T-helper 17 cell (primary cell): ENCODE measurements around the gene ALPP. TPM values are rescaled to one million over a fixed set of nuclear protein-coding genes. Genes with fewer than 3 reads are reported as not detected.
"Not testable (repeated sequence)": the region's sequence is repeated elsewhere in the genome, so short reads cannot be mapped to it uniquely, and the experiment has no call there.

Experiments used
- ATAC-seq: fragments of 150-1000 bp; cut with Tn5 transposase; 2 replicates; pipeline ENCODE4 v1.10.0; 2021; ENCODE audit warnings: mild to moderate bottlenecking, moderate library complexity
- DNase-seq, 3 donors: peaks; one replicate each; pipeline versions ENCODE4 v3.0.0 to v3.0.0-alpha.2; 2020 to 2021
- H3K9me3 ChIP-seq: one replicate; pipeline ENCODE4 v1.7.0; 2013; ENCODE audit warnings: low read length, mild to moderate bottlenecking; ENCODE audit not compliant: control insufficient read depth, poor library complexity, severe bottlenecking
- H3K27ac Mint-ChIP-seq: one replicate; pipeline ENCODE4 v1.8.0; 2022; ENCODE audit warnings: mild to moderate bottlenecking, moderate library complexity, mixed read lengths
- H3K27me3 Mint-ChIP-seq: one replicate; pipeline ENCODE4 v1.8.0; 2022; ENCODE audit warnings: mixed read lengths
- H3K36me3 Mint-ChIP-seq: one replicate; pipeline ENCODE4 v1.8.0; 2022; ENCODE audit warnings: low read depth, mixed read lengths
- H3K4me1 Mint-ChIP-seq: one replicate; pipeline ENCODE4 v1.8.0; 2022; ENCODE audit warnings: mild to moderate bottlenecking, mixed read lengths
- H3K4me3 Mint-ChIP-seq: one replicate; pipeline ENCODE4 v1.8.0; 2022; ENCODE audit warnings: mild to moderate bottlenecking, moderate library complexity, mixed read lengths
- total RNA-seq, 4 donors: library from RNA in 2 of 4; stranded (reverse) in 2 of 4; gene quantifications; one replicate each; pipeline ENCODE4 v1.2.3 and lab custom pipeline; 2022 to 2026

ALPP gene
- total RNA-seq, 2 donors from 2014 or later = 0.29 to 0.45 TPM

GRCh38 chr2:232385660-232386489 is 7.3 kb downstream of the ALPP start:
- no peaks in the 10 kb centered on the region for H3K9me3 ChIP-seq
- H3K36me3 Mint-ChIP-seq = peaks cover 5% of the 10 kb centered on the region
- H3K4me1 Mint-ChIP-seq = no peaks in the 10 kb centered on the region
- ATAC-seq (no peak), DNase-seq (no peak)
- peaks cover 66% of the 10 kb centered on the region for H3K27me3 Mint-ChIP-seq
- peak overlapping the region; percentile 39 for H3K4me3 Mint-ChIP-seq
- H3K27ac Mint-ChIP-seq = no peak overlapping the region

- Mint-ChIP-seq H3K36me3 (peaks cover 5% of the 10 kb centered on the region), H3K27ac (no peak overlapping the region), H3K4me1 (no peaks in the 10 kb centered on the region), H3K27me3 (peaks cover 69% of the 10 kb centered on the region), H3K4me3 (no peak overlapping the region)
- H3K9me3 ChIP-seq = no peaks in the 10 kb centered on the region
- DNase-seq (no peak), ATAC-seq (no peak)
These were observed 7.9 kb downstream of the ALPP start for GRCh38 chr2:232386490-232386739.

- Mint-ChIP-seq H3K27ac (no peak overlapping the region), H3K36me3 (peaks cover 5% of the 10 kb centered on the region), H3K27me3 (peaks cover 67% of the 10 kb centered on the region), H3K4me1 (no peaks in the 10 kb centered on the region), H3K4me3 (no peak overlapping the region)
- DNase-seq (no peak), ATAC-seq (no peak)
- H3K9me3 ChIP-seq = no peaks in the 10 kb centered on the region
These were observed 8.3 kb downstream of the ALPP start for GRCh38 chr2:232386740-232387450.

- ATAC-seq = no peak
- H3K9me3 ChIP-seq = no peaks in the 10 kb centered on the region
- H3K27me3 Mint-ChIP-seq = peaks cover 62% of the 10 kb centered on the region
These were observed 9.1 kb downstream of the ALPP start for GRCh38 chr2:232387451-232388171.

GRCh38 chr2:232388324-232388891 is 9.9 kb downstream of the ALPP start:
- no peak for ATAC-seq
- no peak overlapping the region for H3K4me3 Mint-ChIP-seq
- H3K27ac Mint-ChIP-seq = no peak overlapping the region
- H3K27me3 Mint-ChIP-seq = peaks cover 55% of the 10 kb centered on the region
- no peaks in the 10 kb centered on the region for H3K4me1 Mint-ChIP-seq
- no peak for DNase-seq
- H3K36me3 Mint-ChIP-seq = peaks cover 2% of the 10 kb centered on the region
- no peaks in the 10 kb centered on the region for H3K9me3 ChIP-seq

More at GRCh38 chr2:232387451-232388171, 9.1 kb downstream of the ALPP start:
- H3K27ac Mint-ChIP-seq = no peak overlapping the region
- H3K4me3 Mint-ChIP-seq = no peak overlapping the region
- no peak for DNase-seq
- peaks cover 5% of the 10 kb centered on the region for H3K36me3 Mint-ChIP-seq
- H3K4me1 Mint-ChIP-seq = no peaks in the 10 kb centered on the region

GRCh38 chr2:232389327-232389726 is 10.8 kb downstream of the ALPP start:
- no peaks in the 10 kb centered on the region for H3K4me1 Mint-ChIP-seq
- ATAC-seq (no peak), DNase-seq (no peak)
- H3K36me3 Mint-ChIP-seq = peaks cover 2% of the 10 kb centered on the region
- no peak overlapping the region for H3K27ac Mint-ChIP-seq
- H3K27me3 Mint-ChIP-seq = peaks cover 54% of the 10 kb centered on the region
- no peaks in the 10 kb centered on the region for H3K9me3 ChIP-seq
- H3K4me3 Mint-ChIP-seq = no peak overlapping the region

GRCh38 chr2:232390661-232391060 is 12.1 kb downstream of the ALPP start:
- H3K27ac Mint-ChIP-seq = no peak overlapping the region
- peaks cover 2% of the 10 kb centered on the region for H3K36me3 Mint-ChIP-seq
- no peaks in the 10 kb centered on the region for H3K4me1 Mint-ChIP-seq
- H3K27me3 Mint-ChIP-seq = peaks cover 50% of the 10 kb centered on the region
- no peak overlapping the region for H3K4me3 Mint-ChIP-seq
- no peak for DNase-seq
- no peak for ATAC-seq
- no peaks in the 10 kb centered on the region for H3K9me3 ChIP-seq

- no peaks in the 10 kb centered on the region for H3K4me1 Mint-ChIP-seq
- H3K27ac Mint-ChIP-seq = no peak overlapping the region
- H3K9me3 ChIP-seq = no peaks in the 10 kb centered on the region
- H3K36me3 Mint-ChIP-seq = peaks cover 2% of the 10 kb centered on the region
- peaks cover 43% of the 10 kb centered on the region for H3K27me3 Mint-ChIP-seq
- DNase-seq = no peak
- H3K4me3 Mint-ChIP-seq = no peak overlapping the region
- ATAC-seq = no peak
These were observed 15.0 kb downstream of the ALPP start for GRCh38 chr2:232393556-232393955.

- not testable (repeated sequence) for H3K4me3 Mint-ChIP-seq, H3K36me3 Mint-ChIP-seq, H3K27ac Mint-ChIP-seq, H3K4me1 Mint-ChIP-seq, H3K9me3 ChIP-seq, ATAC-seq, DNase-seq
- peaks cover 42% of the 10 kb centered on the region for H3K27me3 Mint-ChIP-seq
These were observed 15.9 kb downstream of the ALPP start for GRCh38 chr2:232394431-232394830.

GRCh38 chr2:232395586-232395985 is 17.0 kb downstream of the ALPP start:
- no peaks in the 10 kb centered on the region for H3K36me3 Mint-ChIP-seq
- H3K4me3 Mint-ChIP-seq = no peak overlapping the region
- no peaks in the 10 kb centered on the region for H3K9me3 ChIP-seq
- ATAC-seq (no peak), DNase-seq (no peak)
- peaks cover 42% of the 10 kb centered on the region for H3K27me3 Mint-ChIP-seq
- H3K27ac Mint-ChIP-seq = peak overlapping the region; percentile 49
- peaks cover 2% of the 10 kb centered on the region for H3K4me1 Mint-ChIP-seq

GRCh38 chr2:232396683-232397082 is 18.1 kb downstream of the ALPP start:
- no peaks in the 10 kb centered on the region for H3K9me3 ChIP-seq
- Mint-ChIP-seq H3K4me3 (no peak overlapping the region), H3K27ac (no peak overlapping the region), H3K36me3 (no peaks in the 10 kb centered on the region), H3K27me3 (peaks cover 42% of the 10 kb centered on the region), H3K4me1 (peaks cover 2% of the 10 kb centered on the region)
- DNase-seq = no peak
- no peak for ATAC-seq

GRCh38 chr2:232398293-232399034 is 19.9 kb downstream of the ALPP start:
- no peak overlapping the region for H3K4me3 Mint-ChIP-seq
- no peak for DNase-seq
- H3K27ac Mint-ChIP-seq = no peak overlapping the region
- H3K4me1 Mint-ChIP-seq = peaks cover 2% of the 10 kb centered on the region
- no peaks in the 10 kb centered on the region for H3K9me3 ChIP-seq
- no peak for ATAC-seq
- no peaks in the 10 kb centered on the region for H3K36me3 Mint-ChIP-seq
- peaks cover 42% of the 10 kb centered on the region for H3K27me3 Mint-ChIP-seq
